ENCODE measurements around the gene SCAI.

Gene SCAI

DNA sequence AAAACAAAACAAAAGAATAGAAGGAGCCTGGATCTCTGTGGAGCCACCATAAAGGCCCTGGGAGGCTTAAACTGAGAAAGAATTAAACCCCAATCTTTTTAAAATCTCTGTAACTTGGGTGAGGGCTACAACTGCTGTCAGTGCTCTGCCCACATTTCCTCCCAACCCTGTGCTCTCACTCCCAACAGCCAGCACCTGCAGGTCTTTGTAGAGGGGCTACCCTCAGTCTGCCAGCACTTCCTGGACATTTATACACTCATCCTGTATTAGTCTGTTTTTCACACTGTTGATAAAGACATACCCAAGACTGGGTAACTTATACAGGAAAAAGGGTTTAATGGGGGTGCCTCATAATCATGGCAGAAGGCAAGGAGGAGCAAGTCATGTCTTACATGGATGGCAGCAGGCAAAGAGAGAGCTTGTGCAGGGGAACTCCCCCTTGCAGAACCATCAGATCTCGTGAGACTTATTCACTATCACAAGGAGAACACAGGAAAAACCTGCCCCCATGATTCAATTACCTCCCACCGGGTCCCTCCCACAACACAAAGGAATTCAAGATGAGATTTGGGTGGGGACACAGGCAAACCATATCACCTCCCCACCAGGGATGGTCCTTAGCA, 47.4 kb downstream of the SCAI start:
- no peak overlapping the region for H3K4me2 ChIP-seq (ENCODE audit: low read length)
- TF ChIP-seq EZH2phosphoT487 (IDR thresholded peaks at IDR 0.05; ENCODE audit: borderline replicate concordance, low read length), result no peak
- TF ChIP-seq, protein P1, sequence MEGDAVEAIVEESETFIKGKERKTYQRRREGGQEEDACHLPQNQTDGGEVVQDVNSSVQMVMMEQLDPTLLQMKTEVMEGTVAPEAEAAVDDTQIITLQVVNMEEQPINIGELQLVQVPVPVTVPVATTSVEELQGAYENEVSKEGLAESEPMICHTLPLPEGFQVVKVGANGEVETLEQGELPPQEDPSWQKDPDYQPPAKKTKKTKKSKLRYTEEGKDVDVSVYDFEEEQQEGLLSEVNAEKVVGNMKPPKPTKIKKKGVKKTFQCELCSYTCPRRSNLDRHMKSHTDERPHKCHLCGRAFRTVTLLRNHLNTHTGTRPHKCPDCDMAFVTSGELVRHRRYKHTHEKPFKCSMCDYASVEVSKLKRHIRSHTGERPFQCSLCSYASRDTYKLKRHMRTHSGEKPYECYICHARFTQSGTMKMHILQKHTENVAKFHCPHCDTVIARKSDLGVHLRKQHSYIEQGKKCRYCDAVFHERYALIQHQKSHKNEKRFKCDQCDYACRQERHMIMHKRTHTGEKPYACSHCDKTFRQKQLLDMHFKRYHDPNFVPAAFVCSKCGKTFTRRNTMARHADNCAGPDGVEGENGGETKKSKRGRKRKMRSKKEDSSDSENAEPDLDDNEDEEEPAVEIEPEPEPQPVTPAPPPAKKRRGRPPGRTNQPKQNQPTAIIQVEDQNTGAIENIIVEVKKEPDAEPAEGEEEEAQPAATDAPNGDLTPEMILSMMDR (IDR thresholded peaks at IDR 0.05; ENCODE audit: low read depth, low read length, poor library complexity, severe bottlenecking), result no peak

DNA sequence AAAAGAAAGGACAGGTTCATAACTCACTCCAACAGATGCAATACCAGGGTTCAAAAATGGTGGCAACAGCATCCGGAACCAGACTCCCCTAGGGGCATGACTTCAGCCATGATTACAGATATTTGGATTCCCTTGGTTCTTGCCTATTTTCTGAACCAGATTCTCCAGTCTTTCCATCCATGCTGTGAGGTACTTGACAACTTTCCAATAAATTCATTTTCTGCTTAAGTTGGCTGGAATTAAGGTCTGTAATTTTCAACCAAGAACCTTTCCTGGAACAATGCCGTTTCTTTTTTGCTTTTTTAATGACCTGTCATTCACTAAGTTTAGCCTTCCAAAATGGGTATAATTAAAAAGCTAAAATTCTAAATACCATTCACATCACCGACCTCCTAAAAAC, 52.2 kb downstream of the SCAI start:
- Histone ChIP-seq H3K4me2 (ENCODE audit: low read length) (no peak overlapping the region), H3K4me1 (ENCODE audit: control insufficient read depth, low read length) (no peaks in the 10 kb centered on the region), H3K9me2 (replicated peaks; ENCODE audit: control insufficient read depth, low read length) (no peaks in the 10 kb centered on the region), H3K79me2 (ENCODE audit: control insufficient read depth, low read length) (no peaks in the 10 kb centered on the region), H4K20me1 (ENCODE audit: control insufficient read depth, insufficient read depth, low read depth, low read length) (no peaks in the 10 kb centered on the region), H3K27ac (ENCODE audit: low read depth, low read length) (no peak overlapping the region), H3K36me3 (ENCODE audit: control insufficient read depth, low read length) (no peaks in the 10 kb centered on the region), H3K4me3 (ENCODE audit: low read length) (no peak overlapping the region), H3K27me3 (ENCODE audit: control insufficient read depth, low read length) (no peaks in the 10 kb centered on the region), H3K9me3 (ENCODE audit: control insufficient read depth, insufficient read depth, low read length) (no peaks in the 10 kb centered on the region; the same call in 1 of the 2 replicates), H3F3A (ENCODE audit: control insufficient read depth, insufficient read depth) (no peaks in the 10 kb centered on the region)
- TF ChIP-seq, protein P1 (IDR thresholded peaks at IDR 0.05; ENCODE audit: low read depth, low read length, poor library complexity, severe bottlenecking), result no peak
- no peak for TF ChIP-seq EZH2phosphoT487 (IDR thresholded peaks at IDR 0.05; ENCODE audit: borderline replicate concordance, low read length)

More for the DNA sequence above, 47.4 kb downstream of the SCAI start:
- Histone ChIP-seq H3K9me3 (ENCODE audit: control insufficient read depth, insufficient read depth, low read length) (no peaks in the 10 kb centered on the region; the same call in 1 of the 2 replicates), H3K27me3 (ENCODE audit: control insufficient read depth, low read length) (no peaks in the 10 kb centered on the region), H3K9me2 (replicated peaks; ENCODE audit: control insufficient read depth, low read length) (no peaks in the 10 kb centered on the region), H3K27ac (ENCODE audit: low read depth, low read length) (no peak overlapping the region), H3K4me1 (ENCODE audit: control insufficient read depth, low read length) (no peaks in the 10 kb centered on the region), H3K79me2 (ENCODE audit: control insufficient read depth, low read length) (no peaks in the 10 kb centered on the region), H4K20me1 (ENCODE audit: control insufficient read depth, insufficient read depth, low read depth, low read length) (no peaks in the 10 kb centered on the region), H3K4me3 (ENCODE audit: low read length) (no peak overlapping the region), H3K36me3 (ENCODE audit: control insufficient read depth, low read length) (no peaks in the 10 kb centered on the region), H3F3A (ENCODE audit: control insufficient read depth, insufficient read depth) (no peaks in the 10 kb centered on the region)

DNA sequence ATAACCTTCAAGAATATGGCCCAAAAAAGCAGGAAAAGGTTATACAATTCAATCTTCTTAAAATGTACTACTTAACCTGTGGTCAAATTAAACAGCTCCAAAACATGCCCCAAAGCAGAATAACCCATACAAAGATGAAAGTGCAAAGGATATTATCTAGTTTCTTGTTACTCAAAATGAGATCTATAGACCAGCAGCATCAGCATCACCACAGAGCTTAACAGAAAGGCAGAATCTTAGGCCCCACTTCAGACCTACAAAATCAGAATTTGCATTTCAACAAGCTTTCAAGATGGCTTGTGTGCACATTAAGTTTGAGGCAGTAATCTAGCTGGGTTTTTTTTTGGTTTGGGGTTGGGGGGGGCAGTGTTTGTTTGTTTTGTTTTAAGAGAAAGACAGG, 54.0 kb downstream of the SCAI start:
- H3F3A ChIP-seq (ENCODE audit: control insufficient read depth, insufficient read depth), result no peaks in the 10 kb centered on the region
- H3K27me3 ChIP-seq (ENCODE audit: control insufficient read depth, low read length), result no peaks in the 10 kb centered on the region
- H3K4me2 ChIP-seq (ENCODE audit: low read length), result no peak overlapping the region
- H3K9me3 ChIP-seq (ENCODE audit: control insufficient read depth, insufficient read depth, low read length), result no peaks in the 10 kb centered on the region
- TF ChIP-seq EZH2phosphoT487 (IDR thresholded peaks at IDR 0.05; ENCODE audit: borderline replicate concordance, low read length), result no peak
- TF ChIP-seq, protein P1 (IDR thresholded peaks at IDR 0.05; ENCODE audit: low read depth, low read length, poor library complexity, severe bottlenecking), result no peak
- no peaks in the 10 kb centered on the region for H3K4me1 ChIP-seq (ENCODE audit: control insufficient read depth, low read length)
- no peaks in the 10 kb centered on the region for H3K36me3 ChIP-seq (ENCODE audit: control insufficient read depth, low read length)
- H3K9me2 ChIP-seq (replicated peaks; ENCODE audit: control insufficient read depth, low read length), result no peaks in the 10 kb centered on the region
- H3K79me2 ChIP-seq (ENCODE audit: control insufficient read depth, low read length), result no peaks in the 10 kb centered on the region
- no peak overlapping the region for H3K27ac ChIP-seq (ENCODE audit: low read depth, low read length)
- no peak overlapping the region for H3K4me3 ChIP-seq (ENCODE audit: low read length)
- H4K20me1 ChIP-seq (ENCODE audit: control insufficient read depth, insufficient read depth, low read depth, low read length), result no peaks in the 10 kb centered on the region
